OCI-LY1 (cell line): Measurements from ENCODE around the gene FAM107B.

Source experiments
- H2AFZ ChIP-seq: fragments of 200-600 bp; sonication (generic), shearing (Covaris generic); 2 replicates; pipeline ENCODE4 v1.6.0; 2014; ENCODE audit warnings: antibody characterized with exemption, mild to moderate bottlenecking, low read length
- H3F3A ChIP-seq: fragments of 200-600 bp; sonication (generic), shearing (Covaris generic); 2 replicates; pipeline ENCODE4 v1.6.0; 2014; ENCODE audit warnings: mild to moderate bottlenecking, antibody characterized with exemption, low read length, moderate library complexity; ENCODE audit not compliant: insufficient read depth
- H3K27ac ChIP-seq: fragments of 200-600 bp; sonication (generic); 2 replicates; pipeline ENCODE4 v1.5.1; 2014; ENCODE audit warnings: low read length, mixed run types, mild to moderate bottlenecking, low read depth; ENCODE audit not compliant: poor library complexity, severe bottlenecking
- H3K27me3 ChIP-seq: fragments of 200-600 bp; sonication (generic); 2 replicates; pipeline ENCODE4 v1.6.0; 2014; ENCODE audit warnings: antibody characterized with exemption, mild to moderate bottlenecking, low read length, moderate library complexity; ENCODE audit not compliant: insufficient read depth
- H3K36me3 ChIP-seq: fragments of 200-600 bp; sonication (generic); 2 replicates; pipeline ENCODE4 v1.6.1; 2014; ENCODE audit warnings: mild to moderate bottlenecking, antibody characterized with exemption, low read length, moderate library complexity, mixed read lengths; ENCODE audit not compliant: insufficient read depth
- H3K4me1 ChIP-seq: fragments of 200-600 bp; sonication (generic); 2 replicates; pipeline ENCODE4 v1.5.1; 2014; ENCODE audit warnings: mild to moderate bottlenecking, low read length, moderate library complexity; ENCODE audit not compliant: insufficient read depth, severe bottlenecking
- H3K4me2 ChIP-seq: fragments of 200-600 bp; sonication (generic), shearing (Covaris generic); 2 replicates; pipeline ENCODE4 v1.6.1; 2014; ENCODE audit warnings: low read length
- H3K4me3 ChIP-seq: fragments of 200-600 bp; sonication (generic); 2 replicates; pipeline ENCODE4 v1.5.1; 2014; ENCODE audit warnings: low read length, low read depth, mild to moderate bottlenecking, mixed read lengths; ENCODE audit not compliant: poor library complexity, severe bottlenecking
- H3K79me2 ChIP-seq: fragments of 200-600 bp; shearing (Covaris generic); 2 replicates; pipeline ENCODE4 v1.6.1; 2016; ENCODE audit warnings: mixed run types, low read length, mixed read lengths; ENCODE audit not compliant: insufficient read depth
- H3K9ac ChIP-seq: fragments of 200-600 bp; sonication (generic), shearing (Covaris generic); 2 replicates; pipeline ENCODE4 v1.6.1; 2014; ENCODE audit warnings: mild to moderate bottlenecking, low read length, mixed read lengths
- H3K9me2 ChIP-seq: fragments of 200-600 bp; sonication (generic), shearing (Covaris generic); 2 replicates; pipeline ENCODE4 v1.6.1; 2014; ENCODE audit warnings: low read depth, mild to moderate bottlenecking, low read length, mixed read lengths
- H3K9me3 ChIP-seq: fragments of 200-600 bp; shearing (Covaris generic); 2 replicates; pipeline ENCODE4 v1.6.1; 2014; ENCODE audit warnings: low read length, mixed read lengths
- H4K20me1 ChIP-seq: fragments of 200-600 bp; sonication (generic), shearing (Covaris generic); 2 replicates; pipeline ENCODE4 v1.6.0; 2016; ENCODE audit warnings: mild to moderate bottlenecking, low read length; ENCODE audit not compliant: insufficient read depth
- EZH2 ChIP-seq: fragments of 200-600 bp; sonication (generic), shearing (Covaris generic); IDR thresholded peaks from 2 replicates; pipeline ENCODE4 v1.8.0; 2017; ENCODE audit warnings: borderline replicate concordance, mixed run types, mild to moderate bottlenecking, antibody characterized with exemption, low read length, moderate library complexity, mixed read lengths
- TF ChIP-seq, protein P1 (sequence below): fragments of 200-600 bp; sonication (generic), shearing (Covaris generic); IDR thresholded peaks from 2 replicates; pipeline ENCODE4 v1.5.1; 2017; ENCODE audit warnings: mild to moderate bottlenecking, antibody characterized with exemption, low read length, moderate library complexity, mixed read lengths

FAM107B gene

DNA sequence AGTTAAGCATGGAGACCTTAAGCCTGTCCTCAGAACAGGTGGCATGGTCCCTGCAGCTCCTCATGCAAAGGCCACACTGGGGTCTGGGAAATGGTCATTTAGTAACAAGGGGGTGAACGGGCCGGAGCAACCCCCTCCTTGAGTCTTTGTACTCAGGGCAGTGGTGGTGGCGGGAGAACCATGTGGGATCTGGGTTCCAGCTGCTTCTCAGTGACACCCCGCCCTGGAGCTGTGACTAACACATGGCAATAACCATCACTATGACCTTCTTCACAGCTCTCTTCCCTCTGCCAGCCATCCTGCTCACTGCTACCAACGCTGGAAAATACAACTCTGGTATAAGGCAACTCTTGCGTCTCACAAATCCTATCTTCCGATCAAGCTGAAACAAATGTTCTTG is 240.5 kb downstream of the FAM107B start:
- peaks cover 14% of the 10 kb centered on the region for H3K4me1 ChIP-seq
- no peak overlapping the region for H3K4me2 ChIP-seq
- peaks cover 70% of the 10 kb centered on the region for H3K79me2 ChIP-seq
- no peaks in the 10 kb centered on the region for H3K9me2 ChIP-seq
- H3K9ac ChIP-seq: no peak overlapping the region
- TF ChIP-seq, protein P1, sequence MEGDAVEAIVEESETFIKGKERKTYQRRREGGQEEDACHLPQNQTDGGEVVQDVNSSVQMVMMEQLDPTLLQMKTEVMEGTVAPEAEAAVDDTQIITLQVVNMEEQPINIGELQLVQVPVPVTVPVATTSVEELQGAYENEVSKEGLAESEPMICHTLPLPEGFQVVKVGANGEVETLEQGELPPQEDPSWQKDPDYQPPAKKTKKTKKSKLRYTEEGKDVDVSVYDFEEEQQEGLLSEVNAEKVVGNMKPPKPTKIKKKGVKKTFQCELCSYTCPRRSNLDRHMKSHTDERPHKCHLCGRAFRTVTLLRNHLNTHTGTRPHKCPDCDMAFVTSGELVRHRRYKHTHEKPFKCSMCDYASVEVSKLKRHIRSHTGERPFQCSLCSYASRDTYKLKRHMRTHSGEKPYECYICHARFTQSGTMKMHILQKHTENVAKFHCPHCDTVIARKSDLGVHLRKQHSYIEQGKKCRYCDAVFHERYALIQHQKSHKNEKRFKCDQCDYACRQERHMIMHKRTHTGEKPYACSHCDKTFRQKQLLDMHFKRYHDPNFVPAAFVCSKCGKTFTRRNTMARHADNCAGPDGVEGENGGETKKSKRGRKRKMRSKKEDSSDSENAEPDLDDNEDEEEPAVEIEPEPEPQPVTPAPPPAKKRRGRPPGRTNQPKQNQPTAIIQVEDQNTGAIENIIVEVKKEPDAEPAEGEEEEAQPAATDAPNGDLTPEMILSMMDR: no peak
- TF ChIP-seq EZH2: no peak
- H3K9me3 ChIP-seq: no peaks in the 10 kb centered on the region
- H3K27me3 ChIP-seq: no peaks in the 10 kb centered on the region
- H2AFZ ChIP-seq: no peak overlapping the region
- H3F3A ChIP-seq: no peaks in the 10 kb centered on the region
- no peak overlapping the region for H3K27ac ChIP-seq
- no peak overlapping the region for H3K4me3 ChIP-seq
- no peaks in the 10 kb centered on the region for H4K20me1 ChIP-seq
- peaks cover 91% of the 10 kb centered on the region for H3K36me3 ChIP-seq

DNA sequence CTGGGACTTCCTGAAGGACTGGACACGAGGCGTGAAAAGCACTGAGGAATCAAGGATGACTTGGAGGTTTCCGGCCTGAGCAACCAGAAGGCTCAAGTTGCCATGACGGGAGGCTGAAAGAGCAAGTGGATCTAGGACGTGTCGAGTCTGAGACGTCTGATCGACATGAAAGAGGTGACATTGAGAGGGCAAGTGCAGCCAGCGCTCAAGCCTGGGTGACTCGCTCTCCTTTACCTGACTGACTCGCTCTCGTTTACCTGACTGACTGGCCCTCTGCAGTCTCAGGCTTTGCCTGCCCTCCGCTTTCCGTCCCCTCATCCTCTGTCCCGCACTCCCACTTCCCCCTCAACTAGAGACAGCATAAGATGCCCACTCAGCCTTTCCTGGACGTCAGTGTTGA is 241.4 kb downstream of the FAM107B start:
- Histone ChIP-seq H3K27me3 (no peaks in the 10 kb centered on the region), H3K9me2 (no peaks in the 10 kb centered on the region), H3K9me3 (no peaks in the 10 kb centered on the region), H3K4me2 (no peak overlapping the region), H3K79me2 (peaks cover 68% of the 10 kb centered on the region), H3K27ac (no peak overlapping the region), H3K4me1 (peaks cover 14% of the 10 kb centered on the region), H4K20me1 (no peaks in the 10 kb centered on the region), H3K9ac (no peak overlapping the region), H3F3A (no peaks in the 10 kb centered on the region), H3K36me3 (peaks cover 91% of the 10 kb centered on the region), H3K4me3 (no peak overlapping the region), H2AFZ (no peak overlapping the region)
- no peak for TF ChIP-seq EZH2
- TF ChIP-seq, protein P1: no peak

DNA sequence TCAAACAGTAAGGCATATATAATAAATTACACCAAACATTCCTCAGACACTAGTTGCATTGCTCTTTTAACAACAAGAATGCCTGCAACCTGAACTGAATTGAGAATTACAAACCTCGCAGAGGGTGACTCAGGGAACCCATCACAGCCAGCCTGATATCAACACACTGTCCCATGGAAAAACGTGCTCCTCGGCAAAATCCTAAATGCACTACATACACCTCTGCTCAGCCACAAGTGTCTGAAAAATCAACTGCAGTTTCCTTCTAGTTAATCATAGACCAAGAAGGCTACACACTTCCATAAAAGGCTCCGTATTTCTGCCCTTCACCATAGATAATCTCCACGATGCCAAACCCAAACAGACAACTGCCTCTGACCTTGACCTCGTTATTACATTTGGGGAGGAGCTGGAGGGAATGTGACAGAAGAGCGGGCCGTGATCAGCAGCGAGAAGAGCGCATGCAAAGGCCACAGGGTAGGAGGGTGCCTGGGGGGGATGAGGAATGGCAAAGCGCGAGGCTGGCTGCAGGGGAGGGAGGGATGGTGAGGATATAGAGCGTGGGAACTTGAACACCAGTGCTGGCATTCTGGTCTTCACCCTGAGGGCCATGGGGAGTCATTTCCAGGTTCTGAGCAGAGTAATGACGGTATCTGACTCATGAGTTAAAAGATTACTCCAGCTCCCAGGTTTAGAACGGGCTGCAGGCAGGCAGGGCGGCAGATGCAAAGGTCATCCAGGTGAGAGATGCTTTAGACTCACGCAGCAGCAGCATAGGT is 242.0 kb downstream of the FAM107B start:
- peaks cover 65% of the 10 kb centered on the region for H3K79me2 ChIP-seq
- H3K27me3 ChIP-seq: no peaks in the 10 kb centered on the region
- H3K4me3 ChIP-seq: no peak overlapping the region
- H3K27ac ChIP-seq: no peak overlapping the region
- no peak overlapping the region for H3K9ac ChIP-seq
- H3K36me3 ChIP-seq: peaks cover 93% of the 10 kb centered on the region
- no peaks in the 10 kb centered on the region for H3F3A ChIP-seq
- no peaks in the 10 kb centered on the region for H3K9me3 ChIP-seq
- no peak overlapping the region for H3K4me2 ChIP-seq
- TF ChIP-seq, protein P1: no peak
- TF ChIP-seq EZH2: no peak
- no peak overlapping the region for H2AFZ ChIP-seq
- no peaks in the 10 kb centered on the region for H3K9me2 ChIP-seq
- H4K20me1 ChIP-seq: no peaks in the 10 kb centered on the region
- H3K4me1 ChIP-seq: peaks cover 14% of the 10 kb centered on the region
